HEK293T (cell line): ENCODE data around the gene ARHGAP8.

Experiments used
- ARNT ChIP-seq: fragments of 450-650 bp; IDR thresholded peaks from 2 replicates; pipeline ENCODE4 v1.6.1; 2017; ENCODE audit warnings: mild to moderate bottlenecking
- BHLHE40 ChIP-seq: fragments of 450-650 bp; IDR thresholded peaks from 2 replicates; pipeline ENCODE4 v1.6.1; 2016; ENCODE audit warnings: mild to moderate bottlenecking, moderate library complexity, borderline replicate concordance
- ELF4 ChIP-seq: fragments of 450-650 bp; IDR thresholded peaks from 2 replicates; pipeline ENCODE4 v1.6.1; 2017; ENCODE audit warnings: antibody characterized with exemption
- FOXK2 ChIP-seq: fragments of 450-650 bp; IDR thresholded peaks from 2 replicates; pipeline ENCODE4 v1.6.1; 2016; ENCODE audit warnings: mild to moderate bottlenecking
- FOXM1 ChIP-seq: fragments of 450-650 bp; IDR thresholded peaks from 2 replicates; pipeline ENCODE4 v1.6.1; 2017; ENCODE audit warnings: mild to moderate bottlenecking, borderline replicate concordance
- L3MBTL2 ChIP-seq: fragments of 450-650 bp; conservative IDR thresholded peaks from 2 replicates; pipeline ENCODE4 v1.6.1; 2016; ENCODE audit warnings: mild to moderate bottlenecking
- NFRKB ChIP-seq: fragments of 450-650 bp; IDR thresholded peaks from 2 replicates; pipeline ENCODE4 v1.6.1; 2016; ENCODE audit warnings: mild to moderate bottlenecking, moderate library complexity
- PKNOX1 ChIP-seq: fragments of 450-650 bp; IDR thresholded peaks from 2 replicates; pipeline ENCODE4 v1.6.1; 2016
- SP1 ChIP-seq: fragments of 450-650 bp; IDR thresholded peaks from 2 replicates; pipeline ENCODE4 v1.6.1; 2017
- SUZ12 ChIP-seq: fragments of 450-650 bp; IDR thresholded peaks from 2 replicates; pipeline ENCODE4 v1.6.1; 2016; ENCODE audit warnings: mild to moderate bottlenecking

GRCh38 chr22:44906999-44907644 lies 154.7 kb downstream of the ARHGAP8 start:
- TF ChIP-seq BHLHE40 (no peak), FOXK2 (no peak), L3MBTL2 (no peak), NFRKB (no peak), ARNT (no peak), SP1 (no peak), PKNOX1 (no peak), SUZ12 (no peak), ELF4 (no peak), FOXM1 (no peak)
